Sciatic nerve (tissue), 2 donors: ENCODE results near the gene OTUB2. TPM values are rescaled to one million over a fixed set of nuclear protein-coding genes. Genes with fewer than 3 reads are reported as not detected.

ENCODE experiments used
- ATAC-seq: fragments of 200-7000 bp; cut with Tn5 transposase; one replicate; pipeline ENCODE4 v1.9.1; 2020; ENCODE audit warnings: mild to moderate bottlenecking, moderate library complexity
- DNase-seq: peaks from one replicate; pipeline ENCODE4 v3.0.0-alpha.2; 2020; ENCODE audit warnings: low spot score
- intact Hi-C: fragments of 100-400 bp; cut with DNase I; formaldehyde crosslinking; loops from one replicate; pipeline ENCODE4 v1.14.2; 2022
- total RNA-seq: library from RNA; stranded (reverse); fragmentation: NEBNext Ultra II Directional; extraction: Animal tissue kit (Norgen Biotek cat#: 25700); gene quantifications from one replicate; pipeline ENCODE4 v1.2.1, GENCODE V29; 2021
- donor health status: DM: no; HTN: no; CAD: no.
- donor health status: DM: no; HTN: no; CAD: no.

The OTUB2 gene
- total RNA-seq, 1 donor from 2014 or later = 0.80 TPM

DNA sequence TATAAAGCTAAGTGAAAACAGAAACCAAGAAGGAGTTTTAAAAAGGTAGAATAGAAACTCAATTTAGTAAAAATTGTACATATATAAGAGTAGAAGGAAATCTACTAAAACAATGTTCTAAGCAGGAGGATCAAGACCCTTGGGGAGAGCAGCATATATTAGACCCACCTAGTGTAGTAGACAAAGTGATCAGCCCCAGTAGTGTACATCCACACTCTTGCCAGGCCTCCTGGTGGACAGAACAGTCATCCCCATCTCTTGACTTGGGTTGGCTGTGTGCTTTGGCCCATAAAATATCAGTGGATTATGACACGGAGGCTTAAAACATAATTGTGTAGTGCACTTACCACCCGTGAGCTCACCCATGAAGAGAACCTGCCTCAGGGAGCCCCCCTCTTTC, 10.9 kb upstream of the OTUB2 start:
- no peak for DNase-seq
- no peak for ATAC-seq
- intact Hi-C loops = no loop called here

DNA sequence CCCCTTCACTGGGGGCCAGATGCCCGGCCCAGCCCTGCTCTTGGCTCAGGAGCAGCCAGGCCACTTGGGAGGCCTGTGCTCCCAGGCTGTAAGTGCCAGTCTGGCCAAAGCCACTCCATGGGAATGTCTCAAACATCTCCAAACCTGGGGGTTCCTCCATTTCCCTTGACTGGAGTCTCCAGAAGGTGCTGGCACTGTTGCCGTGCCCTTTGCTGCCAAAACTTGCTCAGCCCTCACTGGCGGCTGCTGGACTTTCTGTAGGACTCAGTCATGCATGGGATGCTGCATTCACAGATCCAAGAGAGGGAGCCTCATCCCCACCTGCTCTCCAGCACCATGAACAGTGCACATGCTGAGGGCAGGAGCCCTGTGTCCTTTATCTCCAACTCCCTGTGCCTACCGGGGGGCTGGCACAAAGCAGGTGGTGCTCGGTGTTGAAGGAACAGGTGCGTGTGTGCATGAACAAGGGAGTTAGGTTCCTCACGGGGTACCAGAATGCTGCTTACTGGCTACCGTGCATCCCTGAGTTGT, 9.6 kb upstream of the OTUB2 start:
- no peak for ATAC-seq

DNA sequence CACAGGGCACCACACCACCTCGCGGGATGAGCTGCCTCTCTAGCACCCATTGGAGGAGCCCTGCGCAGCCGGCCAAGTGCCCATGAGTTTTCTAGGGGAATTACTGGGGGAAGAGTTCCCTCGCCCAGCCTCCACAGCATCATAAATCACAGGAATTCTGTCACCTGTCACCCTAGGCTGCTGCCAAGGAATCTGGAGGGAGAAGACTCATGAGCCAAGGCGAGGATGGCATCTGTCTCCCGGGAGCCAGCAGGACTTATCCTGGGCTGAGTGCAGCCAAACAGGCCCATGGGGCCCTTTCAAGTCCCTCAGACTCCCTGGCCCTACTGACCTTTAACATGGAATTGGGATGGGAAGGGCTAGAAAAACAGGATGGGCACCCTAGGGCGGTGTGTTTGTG, 7.8 kb upstream of the OTUB2 start:
- DNase-seq (no peak), ATAC-seq (no peak)
- intact Hi-C loops = no loop called here

More for the DNA sequence above, 9.6 kb upstream of the OTUB2 start:
- intact Hi-C loops = no loop called here
- DNase-seq = no peak

DNA sequence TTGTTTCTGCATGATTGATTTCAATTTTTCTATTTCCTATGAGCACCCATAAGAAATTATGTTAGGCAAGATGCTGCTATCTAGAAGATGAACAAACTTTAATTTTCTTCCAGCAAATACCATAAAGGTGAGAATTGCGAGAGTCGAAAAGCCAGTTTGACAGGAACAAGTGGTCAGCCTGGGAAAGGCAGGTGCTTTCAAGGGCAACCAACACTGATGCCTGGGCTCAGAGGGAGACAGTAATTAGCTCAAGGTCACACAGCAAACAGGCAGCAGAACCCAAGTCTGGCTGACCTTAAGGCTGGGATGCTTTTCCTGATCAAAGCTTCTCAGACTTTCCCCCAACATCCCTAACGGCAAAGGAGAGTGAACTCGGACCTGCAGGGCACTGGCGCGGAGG, 6.8 kb upstream of the OTUB2 start:
- intact Hi-C loops = no loop called here
- DNase-seq = no peak
- no peak for ATAC-seq

DNA sequence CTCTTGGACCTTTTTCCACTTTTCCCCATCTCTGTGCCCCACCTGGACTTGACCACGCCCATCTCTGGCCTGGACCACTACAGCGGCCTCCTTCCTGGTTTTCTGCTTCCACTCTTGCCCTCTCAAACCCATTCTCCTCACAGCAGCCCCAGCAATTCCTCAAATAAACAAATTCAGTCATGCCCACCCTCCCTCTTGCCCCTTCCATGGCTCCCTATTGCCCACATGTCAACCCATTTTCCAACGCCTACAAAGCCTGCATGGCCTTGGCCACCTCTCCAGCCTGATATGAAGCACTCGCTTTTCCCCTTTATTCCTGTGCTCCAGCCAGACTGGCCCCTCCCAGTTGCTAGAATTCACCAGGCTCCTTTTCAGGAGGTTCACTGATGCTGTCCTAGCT, 5.9 kb upstream of the OTUB2 start:
- DNase-seq = no peak

DNA sequence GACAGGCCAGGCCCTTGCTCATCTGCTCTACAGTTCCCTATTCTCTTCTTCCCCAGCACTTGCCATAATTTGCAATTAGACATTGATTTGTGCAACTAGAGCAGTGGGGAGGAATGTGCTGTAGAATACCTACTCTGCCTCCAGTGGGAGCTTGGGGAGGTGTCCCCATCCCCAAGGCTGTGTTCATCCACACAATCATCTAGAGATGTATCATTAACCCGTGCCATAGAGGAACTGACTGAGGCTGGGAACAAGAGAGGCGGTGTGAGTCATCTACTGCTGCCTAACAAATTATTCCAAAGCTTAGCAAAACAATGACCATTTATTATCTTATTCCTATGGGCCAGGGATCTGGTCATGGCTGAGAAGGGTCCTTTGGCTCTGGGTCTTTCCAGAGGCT, 5.1 kb upstream of the OTUB2 start:
- DNase-seq (no peak), ATAC-seq (no peak)
- intact Hi-C loops = no loop called here

More for the DNA sequence above, 5.9 kb upstream of the OTUB2 start:
- intact Hi-C loops = no loop called here
- no peak for ATAC-seq

GRCh38 chr14:94021416-94022157, 4.6 kb upstream of the OTUB2 start:
- no peak for ATAC-seq
- DNase-seq = no peak
- intact Hi-C loops = no loop called here

DNA sequence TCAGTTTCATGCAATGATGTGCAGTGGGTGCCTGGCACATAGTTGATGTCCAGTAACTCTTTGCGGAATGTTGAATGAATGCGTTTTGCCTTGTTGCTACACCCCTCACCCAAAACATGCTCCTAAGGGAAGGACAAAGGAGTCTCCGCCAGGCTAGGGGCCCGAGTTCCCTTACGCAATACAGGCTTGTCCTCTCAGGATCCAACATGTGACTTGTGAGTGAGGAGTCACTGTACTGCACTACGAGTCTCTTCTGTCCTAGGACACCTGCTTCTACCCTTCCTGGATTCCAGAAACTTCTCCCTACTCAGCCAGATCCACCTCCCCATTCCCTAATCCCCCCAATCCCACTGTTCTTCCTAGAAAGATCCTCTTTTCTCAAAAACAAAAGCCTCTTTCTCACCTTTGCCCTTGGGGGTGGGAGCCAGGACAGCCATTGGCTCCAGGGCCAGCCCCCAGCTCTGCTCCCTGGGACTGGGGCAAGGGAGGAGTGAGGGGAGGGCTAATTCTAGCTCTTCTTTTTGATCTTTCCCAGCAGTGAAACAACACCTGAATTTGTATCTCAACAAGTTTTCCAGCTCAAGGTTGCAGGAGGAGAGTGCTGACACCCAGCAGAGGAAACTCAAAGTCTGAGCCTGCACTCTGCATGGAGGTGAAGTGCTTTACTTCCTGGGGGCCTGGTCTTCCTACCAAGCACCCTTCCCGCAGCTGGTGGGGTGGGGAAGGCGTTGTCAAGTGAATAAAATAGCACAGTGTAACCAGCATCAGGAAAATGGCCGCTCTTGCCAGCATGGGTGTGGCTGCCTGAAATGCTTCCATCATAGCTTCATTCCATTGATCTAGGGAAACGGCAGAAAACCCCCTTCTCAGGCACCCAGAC, 3.4 kb upstream of the OTUB2 start:
- no peak for DNase-seq
- intact Hi-C loops = no loop called here
- no peak for ATAC-seq

DNA sequence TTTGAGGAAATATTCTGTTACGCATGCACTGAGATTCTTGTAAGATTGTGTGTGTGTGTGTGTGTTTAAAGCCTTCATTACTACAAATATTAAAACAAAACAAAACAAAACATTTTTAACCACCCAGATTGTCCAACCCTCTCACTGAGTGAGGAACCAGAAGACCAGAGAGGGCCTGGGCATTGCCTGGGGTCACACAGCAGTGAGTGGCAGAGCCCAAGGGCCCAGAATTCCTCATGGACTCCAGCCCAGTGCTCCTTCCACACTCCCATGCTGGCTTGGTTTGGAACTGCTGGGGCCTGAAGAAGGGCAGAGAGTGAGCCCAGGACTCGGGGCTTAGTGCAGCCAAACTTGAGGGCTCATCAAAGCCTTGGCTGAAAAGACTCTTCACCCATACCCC, 1.6 kb upstream of the OTUB2 start:
- no peak for DNase-seq
- intact Hi-C loops = no loop called here
- ATAC-seq = no peak

DNA sequence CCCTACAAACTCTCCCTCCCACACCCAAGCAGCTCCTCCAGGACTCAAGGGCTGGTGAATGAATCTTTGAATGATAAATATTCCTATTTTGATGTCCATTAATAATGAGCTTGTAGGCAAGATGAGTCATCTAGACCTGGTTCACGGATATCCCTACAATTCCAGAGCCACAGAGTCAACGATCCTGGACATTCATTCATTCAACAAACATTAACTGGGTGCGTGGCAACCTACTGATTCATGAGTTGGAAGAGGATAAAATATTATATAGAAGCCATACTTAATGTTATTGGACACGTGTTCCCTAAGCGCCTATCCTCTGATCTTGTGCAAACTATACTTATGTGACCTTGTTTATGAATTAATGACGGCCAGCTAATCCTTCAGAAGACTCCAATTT, 420 bp upstream of the OTUB2 start:
- ATAC-seq (no peak), DNase-seq (no peak)
- intact Hi-C loops = no loop called here

GRCh38 chr14:94026889-94027469, 839 bp downstream of the OTUB2 start:
- intact Hi-C loops = no loop called here
- DNase-seq (no peak), ATAC-seq (no peak)

DNA sequence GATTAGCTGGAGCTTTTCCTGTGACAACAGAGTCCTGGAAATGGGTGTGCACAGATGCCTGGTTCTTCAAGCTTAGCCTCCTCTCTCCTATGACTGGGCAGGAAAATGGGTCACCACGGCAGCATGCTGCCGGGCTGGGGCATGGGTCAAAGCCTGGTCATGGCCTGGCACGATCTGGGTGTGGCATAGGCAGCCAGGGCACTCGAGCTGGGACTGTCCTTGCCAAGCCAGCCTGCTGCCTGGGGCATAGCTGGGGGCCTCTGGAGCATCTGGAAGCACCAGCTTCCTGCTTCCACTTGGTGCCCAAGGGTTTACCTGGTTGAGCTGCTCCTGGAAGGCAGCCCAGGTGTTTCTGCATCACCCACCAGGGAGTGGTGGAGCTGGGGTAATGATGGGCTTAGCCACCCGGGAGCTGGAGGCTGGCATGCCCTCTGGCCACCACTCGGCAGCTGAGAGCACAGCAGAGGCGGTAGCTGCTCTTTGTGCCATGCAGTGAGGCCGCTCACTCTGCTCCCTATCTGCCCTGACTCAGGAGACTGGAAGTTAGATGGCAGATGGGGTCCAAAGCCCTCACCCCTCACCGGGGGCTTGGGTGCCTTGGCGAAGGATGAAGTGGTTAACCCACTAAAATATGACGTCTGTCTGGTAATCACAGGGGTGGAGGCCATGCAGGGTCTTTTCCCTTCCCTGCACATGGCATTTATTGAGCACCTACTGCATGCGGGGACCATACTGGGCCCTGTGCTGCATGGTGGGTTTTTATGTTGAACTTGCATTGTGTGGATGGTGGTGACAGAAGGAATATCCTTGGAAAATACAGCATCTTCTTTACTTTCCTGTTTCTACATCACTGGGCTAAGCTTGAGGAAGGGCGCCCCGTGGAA, 1.7 kb downstream of the OTUB2 start:
- intact Hi-C loops = no loop called here

DNA sequence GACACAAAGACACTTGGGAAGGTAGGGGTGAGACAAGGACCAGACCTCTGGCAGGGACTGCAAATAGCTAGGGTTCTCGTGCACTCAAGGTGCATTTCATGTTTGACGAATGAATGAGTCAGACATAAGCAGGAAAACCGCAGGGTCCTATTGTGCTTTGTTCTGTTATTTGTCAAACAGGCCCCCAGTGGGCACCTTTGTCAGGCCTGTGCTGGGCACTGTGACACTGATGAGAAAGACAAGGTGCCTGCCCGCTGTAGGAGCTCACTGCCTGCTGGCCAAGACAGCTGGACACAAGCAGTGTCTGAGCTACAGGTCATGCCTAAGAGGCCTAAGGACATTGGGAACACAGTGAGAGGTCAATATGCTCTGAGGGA, 2.3 kb downstream of the OTUB2 start:
- no peak for ATAC-seq
- DNase-seq = no peak
- intact Hi-C loops = no loop called here

More for the DNA sequence above, 1.7 kb downstream of the OTUB2 start:
- DNase-seq = no peak
- no peak for ATAC-seq

- intact Hi-C loops = no loop called here
- ATAC-seq = no peak
- no peak for DNase-seq
These were observed 3.1 kb downstream of the OTUB2 start for GRCh38 chr14:94029265-94029664.

GRCh38 chr14:94029671-94030203, 3.6 kb downstream of the OTUB2 start:
- intact Hi-C loops = loop anchor here (10.0 kb wide), 1 partner anchor 105 kb away; no protein-coding TSS in a partner anchor
- DNase-seq (no peak), ATAC-seq (no peak)

DNA sequence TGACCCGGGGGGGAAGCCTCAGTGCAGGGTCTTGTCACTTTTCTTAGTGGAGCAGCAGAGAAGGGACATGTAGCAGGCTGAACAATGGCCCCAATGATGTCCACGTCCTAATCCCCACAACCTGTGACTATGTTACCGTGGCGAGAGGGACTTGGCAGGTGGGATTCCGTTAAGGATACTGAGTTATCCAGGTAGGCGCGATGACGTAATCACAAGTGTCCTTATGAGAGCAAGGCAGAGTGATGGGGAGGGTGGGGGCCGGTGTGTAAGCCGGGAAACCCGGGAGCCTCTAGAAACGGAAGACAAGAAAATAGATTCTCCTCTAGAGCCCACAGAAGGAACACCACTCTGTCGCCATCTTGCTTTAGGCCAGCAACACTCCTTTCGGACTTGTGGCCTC, 4.4 kb downstream of the OTUB2 start:
- intact Hi-C loops = loop anchor here (10.0 kb wide), 1 partner anchor 104 kb away; no protein-coding TSS in a partner anchor
- no peak for ATAC-seq
- DNase-seq = no peak

DNA sequence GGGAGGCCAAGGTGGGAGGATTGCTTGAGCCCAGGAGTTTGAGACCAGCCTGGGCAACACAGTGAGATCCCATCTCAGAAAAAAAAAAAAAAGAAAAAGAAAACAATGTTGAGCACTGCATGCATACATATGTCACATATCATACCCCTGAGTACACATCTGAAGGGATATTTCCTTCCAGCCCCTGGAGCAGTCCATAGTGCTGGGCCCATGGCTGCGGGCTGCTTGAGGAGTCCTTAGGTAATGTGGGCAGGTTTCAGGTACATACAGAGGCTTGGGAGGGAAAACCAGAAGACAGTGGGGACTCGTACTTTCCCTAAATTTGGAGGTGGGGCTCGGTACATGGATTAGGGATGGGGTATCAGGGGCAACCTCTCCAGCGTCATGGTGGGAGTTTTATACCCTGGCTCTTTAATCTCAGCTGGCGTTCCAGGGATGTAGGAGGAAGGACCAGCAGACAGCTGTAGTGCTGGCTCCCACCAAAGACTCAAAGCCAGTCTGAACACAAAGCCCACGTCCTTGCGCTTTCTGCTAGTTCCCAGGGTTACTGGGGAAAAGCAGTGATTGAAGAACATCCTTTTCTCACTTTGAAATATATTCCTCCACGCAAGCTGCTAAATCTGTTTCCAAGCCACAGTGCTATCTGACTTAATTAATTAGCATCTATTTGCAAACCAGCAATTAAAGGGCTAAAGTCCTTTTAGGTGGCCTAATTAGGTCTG, 5.2 kb downstream of the OTUB2 start:
- no peak for ATAC-seq
- no peak for DNase-seq
- intact Hi-C loops = loop anchor here (10.0 kb wide), 1 partner anchor 103 kb away; no protein-coding TSS in a partner anchor

DNA sequence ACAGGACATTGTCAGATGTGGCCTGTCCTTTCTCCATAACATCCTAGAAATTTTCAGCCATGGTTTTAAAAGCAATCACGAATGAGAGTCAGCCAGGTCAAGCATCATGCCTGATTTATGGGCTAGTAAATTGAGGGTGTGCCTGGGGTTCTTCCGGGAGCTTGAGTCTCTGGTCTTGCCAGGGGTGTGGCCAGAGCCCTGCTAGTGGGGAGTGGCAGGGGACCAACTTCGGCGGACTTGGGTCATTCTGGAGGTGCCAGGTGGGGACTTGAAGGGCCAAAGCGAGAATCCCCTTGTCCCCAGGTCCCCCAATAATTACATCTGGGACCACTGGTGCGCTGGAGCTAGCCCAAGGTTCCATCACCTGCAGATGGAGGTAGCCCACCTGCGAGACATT, 5.7 kb downstream of the OTUB2 start:
- intact Hi-C loops = loop anchor here (10.0 kb wide), 1 partner anchor 103 kb away; no protein-coding TSS in a partner anchor
- ATAC-seq (no peak), DNase-seq (no peak)
